Neuronal stem cell (in vitro differentiated cells): ENCODE measurements around the gene CMTM6.

Source experiments
- DNase-seq: peaks from one replicate; pipeline ENCODE4 v3.0.0-alpha.2; 2013; ENCODE audit warnings: low spot score
- H2AFZ ChIP-seq: one replicate; pipeline ENCODE4 v1.6.1; 2013; ENCODE audit warnings: mild to moderate bottlenecking, low read length, inconsistent platforms
- H2AK5ac ChIP-seq: 2 replicates; pipeline ENCODE4 v1.6.1; 2013; ENCODE audit warnings: low read depth, mild to moderate bottlenecking, inconsistent platforms, low read length, moderate library complexity, mixed read lengths
- H2BK120ac ChIP-seq: 2 replicates; pipeline ENCODE4 v1.6.1; 2013; ENCODE audit warnings: low read depth, mild to moderate bottlenecking, inconsistent platforms, low read length, moderate library complexity, mixed read lengths
- H2BK12ac ChIP-seq: one replicate; pipeline ENCODE4 v1.6.1; 2013; ENCODE audit warnings: low read length, inconsistent platforms
- H2BK15ac ChIP-seq: 2 replicates; pipeline ENCODE4 v1.6.1; 2013; ENCODE audit warnings: mild to moderate bottlenecking, low read length, inconsistent platforms, mixed read lengths
- H2BK5ac ChIP-seq: one replicate; pipeline ENCODE4 v1.6.1; 2013; ENCODE audit warnings: inconsistent platforms, mild to moderate bottlenecking, low read length, moderate library complexity
- H3K14ac ChIP-seq: one replicate; pipeline ENCODE4 v1.6.1; 2013; ENCODE audit warnings: low read length, inconsistent platforms
- H3K18ac ChIP-seq: 2 replicates; pipeline ENCODE4 v1.6.1; 2013; ENCODE audit warnings: low read length, inconsistent platforms
- H3K23ac ChIP-seq: 2 replicates; pipeline ENCODE4 v1.6.1; 2013; ENCODE audit warnings: low read depth, mild to moderate bottlenecking, mixed read lengths, low read length, inconsistent platforms; ENCODE audit not compliant: poor library complexity
- H3K27ac ChIP-seq: replicated peaks from 3 replicates; pipeline ENCODE4 v1.5.1; 2013; ENCODE audit warnings: low read length, inconsistent platforms
- H3K27me3 ChIP-seq, 3 experiments: 2 replicates each; pipeline ENCODE4 v1.6.1; 2013; ENCODE audit warnings: low read length in 3 of 3, mild to moderate bottlenecking in 2 of 3, inconsistent platforms in 1 of 3, low read depth in 1 of 3, mixed read lengths in 1 of 3, moderate library complexity in 1 of 3; ENCODE audit not compliant: control insufficient read depth in 3 of 3, insufficient read depth in 3 of 3
- H3K36me3 ChIP-seq, 2 donors: replicated peaks in 1 of 2; 2 replicates each; pipeline ENCODE4 v1.6.1; 2013; ENCODE audit warnings: low read length in 2 of 2; ENCODE audit not compliant: control insufficient read depth in 2 of 2, insufficient read depth in 2 of 2
- H3K4ac ChIP-seq: 2 replicates; pipeline ENCODE4 v1.6.1; 2013; ENCODE audit warnings: inconsistent platforms, mild to moderate bottlenecking, low read length, moderate library complexity
- H3K4me1 ChIP-seq, 2 donors: 1 replicate in 1 of 2; 2 replicates in 1 of 2; pipeline ENCODE4 v1.6.1; 2013; ENCODE audit warnings: low read length in 2 of 2, low read depth in 1 of 2; ENCODE audit not compliant: control insufficient read depth in 2 of 2, insufficient read depth in 1 of 2
- H3K4me2 ChIP-seq: one replicate; pipeline ENCODE4 v1.6.1; 2013; ENCODE audit warnings: mild to moderate bottlenecking, low read length, inconsistent platforms; ENCODE audit not compliant: insufficient read depth, poor library complexity, severe bottlenecking
- H3K4me3 ChIP-seq, 2 donors: 2 replicates each; pipeline ENCODE4 v1.5.1; 2013; ENCODE audit warnings: low read length in 2 of 2, mild to moderate bottlenecking in 2 of 2, inconsistent platforms in 1 of 2, moderate library complexity in 1 of 2
- H3K79me1 ChIP-seq: one replicate; pipeline ENCODE4 v1.6.1; 2013; ENCODE audit warnings: low read depth, mild to moderate bottlenecking, inconsistent platforms, low read length, moderate library complexity
- H3K9ac ChIP-seq: one replicate; pipeline ENCODE4 v1.6.1; 2013; ENCODE audit warnings: mild to moderate bottlenecking, low read depth, low read length, inconsistent platforms; ENCODE audit not compliant: poor library complexity
- H3K9me3 ChIP-seq, 2 donors: replicated peaks in 1 of 2; 2 replicates each; pipeline versions ENCODE3 to v1.6.1; 2013; ENCODE audit warnings: low read length in 2 of 2, mild to moderate bottlenecking in 2 of 2, inconsistent platforms in 1 of 2, low read depth in 1 of 2, mixed read lengths in 1 of 2, moderate library complexity in 1 of 2; ENCODE audit not compliant: control insufficient read depth in 2 of 2, insufficient read depth in 1 of 2
- H4K8ac ChIP-seq: one replicate; pipeline ENCODE4 v1.6.1; 2013; ENCODE audit warnings: low read depth, mild to moderate bottlenecking, inconsistent platforms, low read length, moderate library complexity
- H4K91ac ChIP-seq: one replicate; pipeline ENCODE4 v1.6.1; 2013; ENCODE audit warnings: low read length, low read depth, mild to moderate bottlenecking, inconsistent platforms; ENCODE audit not compliant: poor library complexity
- WGBS, 2 donors: extraction: QIAGEN DNeasy Blood & Tissue Kit; methylation state at CpG; one replicate each; pipeline ENCODE4 v1.1.7; 2013; ENCODE audit warnings: missing lambda C conversion rate in 2 of 2, mixed read lengths in 1 of 2; ENCODE audit not compliant: insufficient read length in 2 of 2, insufficient replicate concordance in 1 of 2; ENCODE audit errors: extremely low coverage in 2 of 2; 5-methylcytosine and 5-hydroxymethylcytosine counted together

Gene CMTM6

DNA sequence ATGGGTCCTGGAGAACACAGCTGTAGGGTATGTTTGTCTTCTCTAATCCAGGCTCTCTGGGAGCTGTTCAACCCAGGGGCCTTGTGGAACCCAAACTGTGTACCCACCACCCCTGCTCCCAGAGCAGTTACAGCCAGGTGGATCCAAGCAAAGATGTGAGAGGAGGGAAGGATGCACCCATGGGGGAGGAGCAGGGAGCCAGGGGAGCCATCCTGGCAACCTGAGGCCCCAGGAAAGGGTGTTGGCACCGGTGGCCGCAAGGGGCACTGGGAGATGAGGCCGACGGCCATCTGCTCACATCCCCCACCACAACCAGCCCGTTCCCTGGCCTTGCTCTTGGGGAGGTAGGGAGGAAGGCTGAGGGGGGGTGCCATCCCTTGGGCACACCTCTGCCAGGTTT is 43.2 kb downstream of the CMTM6 start:
- no peaks in the 10 kb centered on the region for H3K27me3 ChIP-seq
- H3K27ac ChIP-seq, result no peak overlapping the region
- H3K9ac ChIP-seq, result no peak overlapping the region

GRCh38 chr3:32457971-32458471 is 44.6 kb downstream of the CMTM6 start:
- Histone ChIP-seq H3K36me3 (peaks cover 2 to 47% of the 10 kb centered on the region in 2 donors), H2BK5ac (no peak overlapping the region), H4K8ac (no peak overlapping the region), H2AK5ac (no peak overlapping the region), H2AFZ (no peak overlapping the region), H3K27me3 (no peaks in the 10 kb centered on the region), H3K23ac (no peak overlapping the region), H3K27ac (no peak overlapping the region), H2BK15ac (no peak overlapping the region), H3K18ac (no peak overlapping the region), H3K4me3 (no peak overlapping the region), H3K14ac (no peak overlapping the region), H3K4me2 (no peak overlapping the region), H3K4ac (no peak overlapping the region), H3K9ac (no peak overlapping the region), H2BK120ac (no peak overlapping the region), H3K79me1 (no peaks in the 10 kb centered on the region), H2BK12ac (no peak overlapping the region), H3K9me3 (no peaks in the 10 kb centered on the region), H4K91ac (no peak overlapping the region), H3K4me1 (peaks cover 16 to 20% of the 10 kb centered on the region in 2 donors)
- DNase-seq, result no peak
- WGBS, 2 donors, result no CpG with 5 or more reads among the region's 9 CpGs

More for the DNA sequence above, 43.2 kb downstream of the CMTM6 start:
- peaks cover 0 to 33% of the 10 kb centered on the region in 2 donors for H3K36me3 ChIP-seq
- H2AK5ac ChIP-seq, result peak overlapping the region; percentile 26
- H3K4me2 ChIP-seq, result no peak overlapping the region
- H3K23ac ChIP-seq, result no peak overlapping the region
- H3K14ac ChIP-seq, result no peak overlapping the region
- H3K9me3 ChIP-seq, result no peaks in the 10 kb centered on the region
- H3K79me1 ChIP-seq, result no peaks in the 10 kb centered on the region
- no peak overlapping the region for H3K4ac ChIP-seq
- H3K4me1 ChIP-seq, result peaks cover 14 to 20% of the 10 kb centered on the region in 2 donors
- no peak overlapping the region for H4K8ac ChIP-seq
- H2BK5ac ChIP-seq, result no peak overlapping the region
- no peak overlapping the region for H4K91ac ChIP-seq
- H2BK12ac ChIP-seq, result no peak overlapping the region
- peak overlapping the region; percentile 88 for H3K18ac ChIP-seq
- no peak overlapping the region for H2BK15ac ChIP-seq
- no peak for DNase-seq
- WGBS, 2 donors, result no CpG with 5 or more reads among the region's 5 CpGs
- H2BK120ac ChIP-seq, result peak overlapping the region; percentile 14
- H2AFZ ChIP-seq, result peak overlapping the region; percentile 70
- H3K4me3 ChIP-seq, result no peak overlapping the region

- H4K8ac ChIP-seq, result no peak overlapping the region
- no peaks in the 10 kb centered on the region for H3K79me1 ChIP-seq
- no peaks in the 10 kb centered on the region for H3K27me3 ChIP-seq
- H2AK5ac ChIP-seq, result peak overlapping the region; percentile 53
- no peak overlapping the region for H2BK15ac ChIP-seq
- H3K9me3 ChIP-seq, result no peaks in the 10 kb centered on the region
- H3K14ac ChIP-seq, result peak overlapping the region; percentile 58
- H3K4me2 ChIP-seq, result no peak overlapping the region
- peaks cover 2 to 62% of the 10 kb centered on the region in 2 donors for H3K36me3 ChIP-seq
- no peak overlapping the region for H3K27ac ChIP-seq
- no peak overlapping the region for H2BK120ac ChIP-seq
- H3K18ac ChIP-seq, result no peak overlapping the region
- no peak overlapping the region for H2BK5ac ChIP-seq
- H2BK12ac ChIP-seq, result no peak overlapping the region
- no peak overlapping the region for H3K4ac ChIP-seq
- no CpG with 5 or more reads among the region's 11 CpGs for WGBS, 2 donors
- H2AFZ ChIP-seq, result no peak overlapping the region
- peaks cover 13 to 21% of the 10 kb centered on the region in 2 donors for H3K4me1 ChIP-seq
- H3K9ac ChIP-seq, result no peak overlapping the region
- DNase-seq, result no peak
- H3K4me3 ChIP-seq, result no peak overlapping the region
- peak overlapping the region; percentile 40 for H3K23ac ChIP-seq
- H4K91ac ChIP-seq, result no peak overlapping the region
Observed at GRCh38 chr3:32456429-32457130, 46.1 kb downstream of the CMTM6 start.

DNA sequence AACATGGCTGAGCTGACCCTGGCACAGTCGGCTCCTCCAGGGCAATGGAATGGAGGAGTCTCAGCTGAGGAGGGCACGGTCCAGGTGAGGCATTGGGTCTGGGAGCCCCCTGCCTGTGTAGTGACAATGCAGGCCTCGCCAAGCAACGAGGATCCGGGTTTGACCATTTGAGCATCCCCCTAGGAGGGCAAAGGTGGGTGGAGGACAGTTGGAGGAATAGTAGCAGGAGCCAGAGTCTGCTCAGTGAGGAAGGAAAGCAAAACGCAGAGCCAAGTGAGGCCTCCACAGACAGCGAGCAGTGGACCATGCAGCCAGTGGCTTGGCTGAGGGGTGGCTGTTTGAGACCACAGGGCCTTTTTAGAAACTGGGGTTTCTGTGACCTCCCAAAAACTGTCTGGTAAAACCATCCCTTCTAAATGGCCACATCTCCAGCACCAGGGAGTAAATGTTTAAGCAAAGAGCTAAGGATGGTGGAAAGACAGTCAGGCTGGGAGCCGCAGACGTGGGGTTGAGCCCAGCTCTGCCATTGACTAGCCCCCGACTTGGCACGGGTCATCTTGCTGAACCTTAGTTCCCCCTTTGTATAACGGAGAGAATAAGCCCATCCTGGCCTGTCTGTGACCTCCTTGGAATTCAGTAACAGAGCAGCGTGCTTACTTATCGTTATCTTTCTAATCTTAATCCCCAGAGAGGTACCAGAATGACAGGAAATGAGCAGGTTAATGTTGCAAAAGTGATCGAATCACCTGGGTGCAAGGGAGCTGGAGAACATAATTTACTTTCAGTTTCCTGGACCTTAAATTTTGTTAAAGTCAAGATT is 46.8 kb downstream of the CMTM6 start:
- Histone ChIP-seq H3K18ac (peak overlapping the region; percentile 41), H4K91ac (no peak overlapping the region), H3K4ac (no peak overlapping the region), H2AFZ (no peak overlapping the region), H3K23ac (no peak overlapping the region), H2BK120ac (no peak overlapping the region), H3K4me1 (peaks cover 19 to 28% of the 10 kb centered on the region in 2 donors), H3K27ac (no peak overlapping the region), H2AK5ac (no peak overlapping the region), H2BK12ac (no peak overlapping the region), H2BK5ac (no peak overlapping the region), H3K4me3 (no peak overlapping the region), H3K27me3 (no peaks in the 10 kb centered on the region), H3K79me1 (no peaks in the 10 kb centered on the region), H4K8ac (no peak overlapping the region), H2BK15ac (no peak overlapping the region), H3K4me2 (no peak overlapping the region), H3K14ac (peak overlapping the region; percentile 42), H3K9ac (no peak overlapping the region), H3K9me3 (no peaks in the 10 kb centered on the region), H3K36me3 (peaks cover 2 to 69% of the 10 kb centered on the region in 2 donors)
- WGBS, 2 donors, result no CpG with 5 or more reads among the region's 15 CpGs
- no peak for DNase-seq
